GM10248 (cell line): Measurements from ENCODE around the gene LRRC53.

Experiments used
- CTCF ChIA-PET: fragments of 300-600 bp; sonication (Branson Sonifier 250); formaldehyde crosslinking; extraction: SDS; loops from one replicate; lab custom pipeline; 2021; ENCODE audit warnings: antibody characterized with exemption; lab: Yijun Ruan, JAX
- POLR2A ChIA-PET: fragments of 350-650 bp; sonication (Branson Sonifier 250); formaldehyde crosslinking; extraction: SDS; loops from one replicate; lab custom pipeline; 2020; ENCODE audit warnings: antibody characterized with exemption; lab: Yijun Ruan, JAX
- DNase-seq: peaks from one replicate; pipeline ENCODE4 v3.0.0; 2012; ENCODE audit errors: extremely low spot score
- CTCF ChIP-seq: IDR thresholded peaks from 2 replicates; pipeline ENCODE4 v1.5.1; 2012; ENCODE audit warnings: mild to moderate bottlenecking, low read depth; ENCODE audit errors: extremely low read depth, missing control alignments, control extremely low read depth

The LRRC53 gene

GRCh38 chr1:74470936-74471335 lies 41.5 kb downstream of the LRRC53 start:
- no peak for DNase-seq
- POLR2A ChIA-PET = no interaction called here
- TF ChIP-seq CTCF = no peak
- CTCF ChIA-PET = interaction anchor here (1.4 to 3.8 kb wide), 2 partner anchors 19 to 24 kb away, joined by 3 to 17 read pairs; no protein-coding TSS in a partner anchor

DNA sequence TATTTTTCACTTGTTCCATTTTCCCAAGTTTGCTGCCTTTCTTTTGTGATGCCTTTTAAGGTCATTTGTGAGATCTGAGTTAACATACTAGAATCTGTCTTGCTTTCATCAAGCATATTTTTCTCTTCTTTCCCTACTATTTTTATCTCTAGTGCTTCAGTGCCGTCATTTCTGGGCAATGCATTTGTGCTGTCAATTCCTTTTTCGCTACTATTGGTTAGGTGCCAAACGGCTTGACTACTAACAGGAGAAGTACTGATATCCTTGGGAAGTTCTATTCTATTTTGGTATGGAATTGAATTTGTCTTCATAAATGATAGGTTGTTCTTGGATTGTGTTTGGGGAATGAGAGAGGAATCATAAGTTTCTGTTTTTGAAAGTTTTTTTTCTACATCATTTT lies 42.2 kb downstream of the LRRC53 start:
- ChIA-PET CTCF (interaction anchor here (1.3 to 3.8 kb wide), 8 partner anchors 8 to 220 kb away, joined by 3 to 17 read pairs (median 5); no protein-coding TSS in a partner anchor), POLR2A (no interaction called here)
- no peak for DNase-seq
- no peak for TF ChIP-seq CTCF

DNA sequence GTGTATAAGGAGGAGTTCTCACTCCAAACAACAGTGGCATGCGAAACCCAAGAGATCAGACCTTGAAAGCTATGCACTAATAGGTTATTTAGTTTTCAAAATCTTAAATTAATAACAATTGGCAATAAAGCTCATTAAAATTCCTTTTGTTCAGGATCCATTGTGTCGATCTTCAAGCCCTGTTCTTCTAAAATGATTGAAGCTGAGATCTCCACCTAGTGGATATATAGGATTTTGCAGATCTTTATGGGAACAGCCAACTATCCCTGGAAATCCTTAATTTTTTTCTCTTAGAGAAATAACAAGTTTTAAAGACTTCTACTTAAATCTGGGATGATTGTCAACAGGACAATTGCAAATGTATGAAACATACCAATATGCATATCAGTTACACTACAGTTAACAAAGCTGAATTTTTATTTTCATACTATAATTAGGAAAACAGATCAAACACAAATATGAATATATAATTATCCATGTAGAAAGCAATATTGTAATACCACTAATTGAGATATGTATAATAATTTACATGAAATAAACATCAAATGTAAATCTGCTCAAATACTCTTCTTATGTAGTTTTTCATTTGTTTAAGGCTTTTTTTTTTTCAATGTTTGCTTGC lies 43.3 kb downstream of the LRRC53 start:
- peak; percentile 53 for TF ChIP-seq CTCF
- DNase-seq = peak; percentile 18
- ChIA-PET POLR2A (no interaction called here), CTCF (interaction anchor here (0.9 to 3.8 kb wide), 12 partner anchors 9 to 317 kb away, joined by 3 to 17 read pairs (median 4); no protein-coding TSS in a partner anchor)

DNA sequence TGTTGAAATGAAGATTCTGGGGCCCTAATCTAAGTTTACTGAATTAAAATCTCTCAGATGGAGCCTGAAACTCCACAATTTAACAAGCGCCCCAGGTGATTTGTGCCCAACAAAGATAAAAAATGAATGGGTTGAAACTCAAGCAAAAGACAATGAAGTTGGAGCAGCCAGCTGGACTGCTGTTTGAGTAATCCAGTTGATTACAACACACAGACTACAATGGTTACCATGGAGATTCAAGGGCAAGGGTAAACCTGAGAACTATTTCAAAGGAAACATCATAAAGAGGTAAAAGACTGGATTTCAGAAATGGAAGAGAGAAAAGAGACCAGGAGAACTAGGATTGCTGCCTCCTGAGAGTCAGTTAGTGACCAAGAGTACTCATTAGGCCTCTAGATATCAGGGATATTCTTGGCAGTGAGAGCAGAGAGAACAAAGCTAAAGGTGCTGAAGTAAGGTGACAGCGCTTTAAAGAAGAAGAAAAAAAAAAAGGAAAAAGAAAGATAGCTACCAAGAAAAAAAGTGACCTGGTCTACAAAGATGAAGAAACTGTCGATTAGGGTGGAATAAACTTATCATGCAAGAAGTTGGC lies 44.5 kb downstream of the LRRC53 start:
- ChIA-PET CTCF (interaction anchor here (0.9 to 3.8 kb wide), 7 partner anchors 10 to 222 kb away, joined by 3 to 17 read pairs (median 3); no protein-coding TSS in a partner anchor), POLR2A (no interaction called here)
- DNase-seq = no peak
- TF ChIP-seq CTCF = no peak

- CTCF ChIA-PET = interaction anchor here (0.7 to 1.5 kb wide), 4 partner anchors 16 to 117 kb away, joined by 3 to 5 read pairs (median 4); no protein-coding TSS in a partner anchor
- TF ChIP-seq CTCF = no peak
- POLR2A ChIA-PET = no interaction called here
- DNase-seq = no peak
Measured at GRCh38 chr1:74465193-74465681, 47.2 kb downstream of the LRRC53 start.

- no peak for DNase-seq
- TF ChIP-seq CTCF = no peak
- POLR2A ChIA-PET = no interaction called here
- CTCF ChIA-PET = interaction anchor here (1.2 kb wide), 1 partner anchor 17 kb away, joined by 4 read pairs; no protein-coding TSS in a partner anchor
Measured at GRCh38 chr1:74464037-74464436, 48.4 kb downstream of the LRRC53 start.
